Measurements from ENCODE around the gene ZNF491.
A peak's percentile ranks its signal among the peaks of the same experiment; 100 is the strongest.
"Not testable (repeated sequence)": the region's sequence is repeated elsewhere in the genome, so short reads cannot be mapped to it uniquely, and the experiment has no call there.

The ZNF491 gene

GRCh38 chr19:11798391-11799330, at the start of gene ZNF491:
TSS of gene ZNF491 (plus strand) at chr19:11798523. CDS start at chr19:11805954, 7,431 bp downstream.
- DNase-seq, result peak; percentile 86

- no peak for DNase-seq
Measured at GRCh38 chr19:11749751-11750150, 48.6 kb upstream of the ZNF491 start.

GRCh38 chr19:11752244-11752736, 46.0 kb upstream of the ZNF491 start:
- DNase-seq, result no peak

DNA sequence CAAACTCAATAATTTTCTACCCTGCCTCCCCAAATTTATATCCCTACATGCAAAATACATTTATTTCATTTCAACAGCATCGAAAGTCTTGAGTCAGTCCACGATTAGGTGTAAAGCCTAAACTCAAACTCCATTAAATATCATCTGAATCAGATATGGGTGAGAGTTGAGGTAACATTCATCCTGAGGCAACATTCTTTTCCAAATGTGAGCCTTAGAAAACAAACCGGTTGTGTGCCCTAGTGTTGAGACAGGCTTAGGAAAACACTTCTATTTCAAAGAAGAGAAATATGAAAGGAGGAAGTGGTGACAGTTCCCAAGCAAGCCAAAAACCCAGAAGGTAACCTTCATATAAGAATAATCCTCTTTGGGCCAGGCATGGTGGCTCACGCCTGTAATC, 43.7 kb upstream of the ZNF491 start:
- DNase-seq, result no peak

DNA sequence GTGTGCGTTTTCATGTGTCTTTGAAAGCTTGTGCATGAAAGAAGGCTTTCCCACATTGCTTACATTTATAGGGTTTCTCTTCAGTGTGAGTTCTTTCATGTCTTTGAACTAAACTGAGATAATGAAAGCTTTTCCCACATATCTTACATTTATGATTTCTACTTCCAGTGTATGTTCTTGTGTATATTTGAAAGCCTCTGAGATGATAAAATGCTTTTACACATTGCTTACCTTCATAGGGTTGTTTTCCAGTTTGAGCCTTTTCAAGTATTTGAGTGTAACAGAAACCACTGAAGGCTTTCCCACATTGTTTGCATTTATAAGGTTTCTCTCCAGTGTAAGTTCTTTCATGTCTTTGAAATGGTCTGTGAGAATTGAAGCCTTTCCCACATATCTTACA, 41.4 kb upstream of the ZNF491 start:
- no peak for DNase-seq

DNA sequence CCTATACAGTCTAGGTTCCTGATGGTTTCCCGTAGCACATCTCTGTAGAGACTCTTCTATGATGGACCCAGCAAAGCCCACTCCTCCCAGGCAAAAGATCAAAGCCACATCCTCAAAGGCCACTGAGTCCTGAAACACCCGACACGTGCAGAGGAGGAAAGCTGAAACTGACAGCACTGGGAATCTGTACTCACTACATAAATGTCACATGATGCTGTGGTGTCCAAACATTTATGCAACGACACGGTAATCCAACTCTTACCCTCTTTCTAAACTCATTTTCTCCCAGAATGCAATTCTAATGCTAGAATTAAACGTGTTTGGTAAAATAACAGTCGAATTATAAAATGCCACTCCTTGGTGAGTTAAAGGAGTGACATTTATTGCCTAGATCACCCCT, 38.5 kb upstream of the ZNF491 start:
- no peak for DNase-seq

DNA sequence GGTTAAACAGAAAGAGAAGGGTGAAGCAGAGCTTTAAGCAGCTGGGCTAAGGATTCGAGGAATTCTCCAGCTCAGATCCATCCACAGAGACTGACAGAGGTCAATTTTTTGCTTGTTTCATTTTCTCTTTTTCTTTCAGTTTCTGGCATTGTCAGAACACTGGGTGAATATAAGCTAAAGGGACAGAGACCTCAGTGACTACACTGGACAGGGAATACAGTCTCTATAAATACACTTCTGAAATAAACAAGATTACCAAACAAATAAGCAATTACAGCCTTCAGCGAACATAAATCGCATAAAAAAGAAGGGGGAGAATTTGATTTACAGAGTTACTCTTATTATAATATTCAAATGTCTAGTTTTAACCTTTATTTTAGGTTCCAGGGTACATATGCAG, 35.2 kb upstream of the ZNF491 start:
- no peak for DNase-seq

DNA sequence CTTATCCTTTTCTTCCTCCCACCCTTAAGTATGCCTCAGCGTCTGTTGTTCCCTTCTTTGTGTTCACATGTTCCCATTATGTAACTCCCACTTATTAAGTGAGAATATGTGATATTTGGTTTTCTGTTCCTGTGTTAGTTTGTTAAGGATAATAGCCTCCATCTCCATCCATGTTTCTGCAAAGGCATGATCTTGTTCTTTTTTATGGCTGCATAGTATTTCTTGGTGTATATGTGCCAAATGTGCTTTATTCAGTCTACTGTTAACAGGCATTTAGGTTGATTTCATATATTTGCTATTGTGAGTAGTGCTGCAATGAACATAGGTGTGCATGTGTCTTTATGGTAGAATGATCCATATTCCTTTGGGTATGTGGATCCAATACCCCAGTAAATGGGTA, 34.7 kb upstream of the ZNF491 start:
- DNase-seq, result no peak

GRCh38 chr19:11766597-11767591, 31.4 kb upstream of the ZNF491 start, which contains the start of gene ZNF441:
TSS of gene ZNF441 (plus strand) at chr19:11767000. CDS start at chr19:11767194, 194 bp downstream.
- peak; percentile 94 for DNase-seq

- DNase-seq, result peak; percentile 32
Measured at GRCh38 chr19:11767633-11768133, 30.6 kb upstream of the ZNF491 start.

GRCh38 chr19:11769995-11770394, 28.3 kb upstream of the ZNF491 start:
- no peak for DNase-seq

DNA sequence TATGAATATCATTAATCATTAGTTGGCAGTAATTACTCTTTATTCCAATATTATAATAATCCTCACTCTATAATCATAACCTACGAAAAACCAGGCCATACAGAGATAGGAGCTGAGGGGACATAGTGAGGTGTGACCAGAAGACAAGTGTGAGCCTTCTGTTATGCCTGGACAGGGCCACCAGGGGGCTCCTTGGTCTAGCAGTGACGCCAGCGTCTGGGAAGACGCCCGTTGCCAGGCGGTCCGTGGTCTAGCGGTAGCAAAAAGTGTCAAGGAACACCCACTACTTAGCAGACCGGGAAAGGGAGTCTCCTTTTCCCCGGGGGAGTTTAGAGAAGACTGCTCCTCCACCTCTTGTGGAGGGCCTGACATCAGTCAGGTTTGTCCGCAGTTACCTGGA, 26.8 kb upstream of the ZNF491 start:
- DNase-seq, result not testable (repeated sequence)

- not testable (repeated sequence) for DNase-seq
Measured at GRCh38 chr19:11776669-11777068, 21.7 kb upstream of the ZNF491 start.

DNA sequence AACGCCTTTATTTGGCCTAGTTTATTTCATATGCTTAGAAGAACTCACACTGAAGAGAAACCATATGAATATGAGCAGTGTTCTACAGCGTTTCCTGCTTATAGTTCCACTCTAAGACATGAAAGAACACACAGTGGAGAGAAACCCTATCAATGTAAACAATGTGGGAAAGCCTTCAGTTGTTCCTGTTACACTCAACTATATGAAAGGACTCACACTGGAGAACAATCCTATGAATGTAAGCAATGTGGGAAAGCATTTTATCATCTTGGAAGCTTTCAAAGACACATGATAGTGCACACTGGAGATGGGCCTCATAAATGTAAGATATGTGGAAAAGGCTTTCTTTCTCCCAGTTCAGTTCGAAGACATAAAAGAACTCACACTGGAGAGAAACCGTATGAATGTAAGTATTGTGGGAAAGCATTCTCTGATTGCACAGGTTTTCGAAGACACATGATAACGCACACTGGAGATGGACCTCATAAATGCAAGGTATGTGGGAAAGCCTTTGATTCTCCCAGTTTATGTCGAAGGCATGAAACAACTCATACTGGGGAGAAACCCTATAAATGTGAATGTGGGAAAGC, 17.8 kb upstream of the ZNF491 start:
- no peak for DNase-seq

DNA sequence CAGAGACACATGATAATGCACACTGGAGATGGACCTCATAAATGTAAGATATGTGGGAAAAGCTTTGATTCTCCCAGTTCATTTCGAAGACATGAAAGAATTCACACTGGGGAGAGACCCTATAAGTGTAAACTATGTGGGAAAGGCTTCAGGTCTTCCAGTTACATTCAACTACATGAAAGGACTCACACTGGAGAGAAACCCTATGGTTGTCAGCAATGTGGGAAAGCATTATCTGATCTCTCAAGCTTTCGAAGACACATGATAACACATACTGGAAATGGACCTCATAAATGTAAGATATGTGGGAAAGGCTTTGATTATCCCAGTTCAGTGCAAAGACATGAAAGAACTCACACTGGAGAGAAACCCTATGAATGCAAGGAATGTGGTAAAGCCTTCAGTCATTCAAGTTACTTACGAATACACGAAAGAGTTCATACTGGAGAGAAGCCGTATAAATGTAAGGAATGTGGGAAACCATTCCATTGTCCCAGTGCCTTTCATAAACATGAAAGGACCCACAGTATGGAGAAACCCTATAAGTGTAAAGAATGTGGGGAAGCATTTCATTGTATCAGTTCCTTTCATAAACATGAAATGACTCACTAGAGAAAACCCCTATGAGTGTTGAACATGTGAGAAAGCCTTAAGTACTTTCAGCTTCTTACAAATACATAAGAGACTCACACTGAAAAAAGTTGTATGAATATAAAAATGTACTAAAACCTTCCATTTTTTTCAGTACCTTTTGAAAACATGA, 16.8 kb upstream of the ZNF491 start:
- DNase-seq, result no peak

GRCh38 chr19:11783767-11784166, 14.6 kb upstream of the ZNF491 start:
- DNase-seq, result no peak

GRCh38 chr19:11784356-11784755, 14.0 kb upstream of the ZNF491 start:
- DNase-seq, result no peak

DNA sequence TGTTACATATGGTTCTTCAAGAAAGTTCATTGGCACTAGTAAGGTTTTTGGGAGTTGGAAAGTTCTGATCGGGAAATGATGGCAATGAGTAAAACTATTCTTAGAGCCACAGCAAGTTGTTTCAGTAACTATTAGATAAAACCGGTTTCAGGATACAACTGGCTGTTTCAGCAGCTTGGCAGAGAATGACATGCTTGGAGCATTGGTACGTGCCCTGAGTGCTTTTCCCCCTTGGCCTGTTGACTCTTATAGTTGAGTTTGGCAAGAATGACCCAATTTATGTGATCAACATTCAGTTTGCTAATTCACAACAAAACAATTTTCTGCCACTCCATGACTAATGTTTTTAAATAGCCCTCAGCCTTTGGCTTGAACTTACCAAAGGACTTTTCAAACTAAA, 10.8 kb upstream of the ZNF491 start:
- DNase-seq, result no peak

DNA sequence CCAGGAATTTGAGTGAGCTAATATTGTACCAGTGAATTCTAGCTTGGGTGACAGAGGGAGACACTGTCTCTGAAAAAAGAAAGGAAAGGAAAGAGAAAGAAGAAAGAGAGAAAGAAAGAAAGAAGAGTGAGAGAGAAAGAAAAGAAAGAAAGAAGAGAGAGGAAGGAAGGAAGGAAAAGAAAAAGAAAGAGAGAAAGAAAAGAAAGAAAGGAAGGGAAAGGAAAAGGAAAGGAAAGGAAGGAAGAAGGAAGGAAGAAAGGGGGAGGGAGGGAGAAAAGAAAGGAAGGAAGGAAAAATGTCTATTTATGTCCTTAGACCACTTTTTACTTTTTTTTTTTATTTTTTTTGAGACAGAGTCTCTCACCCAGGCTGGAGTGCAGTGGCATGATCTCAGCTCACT, 5.4 kb upstream of the ZNF491 start:
- DNase-seq, result no peak

DNA sequence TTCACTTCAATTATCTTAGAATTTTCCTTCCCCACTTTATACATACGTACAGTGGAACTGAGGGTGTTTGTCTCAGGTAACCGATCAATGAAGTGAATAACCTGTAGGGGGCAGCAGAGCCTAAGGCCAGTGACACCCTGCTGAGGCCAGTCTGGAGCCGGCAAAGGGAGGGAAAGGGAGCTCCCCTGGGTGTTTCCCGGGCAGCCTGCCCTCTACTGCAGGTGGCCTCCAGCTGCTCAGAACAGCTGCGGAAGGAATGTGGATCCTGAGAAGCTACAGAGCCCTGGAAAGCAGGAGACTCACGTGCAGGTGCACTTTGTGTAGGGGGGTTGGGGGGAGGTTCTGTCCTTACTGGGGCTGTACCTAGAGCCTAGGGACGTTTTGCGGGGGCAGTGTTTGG, 832 bp upstream of the ZNF491 start:
- DNase-seq, result peak; percentile 88

DNA sequence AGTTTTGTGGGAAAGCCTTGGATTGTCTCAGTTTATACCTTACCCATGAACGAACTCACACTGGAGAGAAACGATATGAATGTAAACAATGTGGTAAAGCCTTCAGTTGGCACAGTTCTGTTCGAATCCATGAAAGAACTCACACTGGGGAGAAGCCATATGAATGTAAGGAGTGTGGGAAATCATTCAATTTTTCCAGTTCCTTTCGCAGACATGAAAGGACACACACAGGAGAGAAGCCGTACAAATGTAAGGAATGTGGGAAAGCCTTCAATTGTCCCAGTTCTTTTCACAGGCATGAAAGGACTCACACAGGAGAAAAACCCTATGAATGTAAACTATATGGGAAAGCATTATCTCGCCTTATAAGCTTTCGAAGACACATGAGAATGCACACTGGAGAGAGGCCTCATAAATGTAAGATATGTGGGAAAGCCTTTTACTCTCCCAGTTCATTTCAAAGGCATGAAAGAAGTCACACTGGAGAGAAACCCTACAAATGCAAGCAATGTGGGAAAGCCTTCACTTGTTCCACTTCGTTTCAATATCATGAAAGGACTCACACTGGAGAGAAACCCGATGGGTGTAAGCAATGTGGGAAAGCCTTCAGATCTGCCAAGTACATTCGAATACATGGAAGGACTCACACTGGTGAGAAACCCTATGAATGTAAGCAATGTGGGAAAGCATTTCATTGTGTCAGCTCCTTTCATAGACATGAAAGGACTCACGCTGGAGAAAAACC, 8.2 kb downstream of the ZNF491 start:
- DNase-seq, result no peak

All from CD4-positive, alpha-beta T cell treated with Interleukin-17A for 1 hour (primary cell).